NCI-H446 treated with DMSO at 0.1 percent for 48 hours (cell line): ENCODE results near the gene PARP6.
A peak's percentile ranks its signal among the peaks of the same experiment; 100 is the strongest.

Experiments
- DNase-seq: peaks from one replicate; lab custom pipeline; 2025; lab: John Stamatoyannopoulos, UW

The PARP6 gene, protein sequence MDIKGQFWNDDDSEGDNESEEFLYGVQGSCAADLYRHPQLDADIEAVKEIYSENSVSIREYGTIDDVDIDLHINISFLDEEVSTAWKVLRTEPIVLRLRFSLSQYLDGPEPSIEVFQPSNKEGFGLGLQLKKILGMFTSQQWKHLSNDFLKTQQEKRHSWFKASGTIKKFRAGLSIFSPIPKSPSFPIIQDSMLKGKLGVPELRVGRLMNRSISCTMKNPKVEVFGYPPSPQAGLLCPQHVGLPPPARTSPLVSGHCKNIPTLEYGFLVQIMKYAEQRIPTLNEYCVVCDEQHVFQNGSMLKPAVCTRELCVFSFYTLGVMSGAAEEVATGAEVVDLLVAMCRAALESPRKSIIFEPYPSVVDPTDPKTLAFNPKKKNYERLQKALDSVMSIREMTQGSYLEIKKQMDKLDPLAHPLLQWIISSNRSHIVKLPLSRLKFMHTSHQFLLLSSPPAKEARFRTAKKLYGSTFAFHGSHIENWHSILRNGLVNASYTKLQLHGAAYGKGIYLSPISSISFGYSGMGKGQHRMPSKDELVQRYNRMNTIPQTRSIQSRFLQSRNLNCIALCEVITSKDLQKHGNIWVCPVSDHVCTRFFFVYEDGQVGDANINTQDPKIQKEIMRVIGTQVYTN

DNA sequence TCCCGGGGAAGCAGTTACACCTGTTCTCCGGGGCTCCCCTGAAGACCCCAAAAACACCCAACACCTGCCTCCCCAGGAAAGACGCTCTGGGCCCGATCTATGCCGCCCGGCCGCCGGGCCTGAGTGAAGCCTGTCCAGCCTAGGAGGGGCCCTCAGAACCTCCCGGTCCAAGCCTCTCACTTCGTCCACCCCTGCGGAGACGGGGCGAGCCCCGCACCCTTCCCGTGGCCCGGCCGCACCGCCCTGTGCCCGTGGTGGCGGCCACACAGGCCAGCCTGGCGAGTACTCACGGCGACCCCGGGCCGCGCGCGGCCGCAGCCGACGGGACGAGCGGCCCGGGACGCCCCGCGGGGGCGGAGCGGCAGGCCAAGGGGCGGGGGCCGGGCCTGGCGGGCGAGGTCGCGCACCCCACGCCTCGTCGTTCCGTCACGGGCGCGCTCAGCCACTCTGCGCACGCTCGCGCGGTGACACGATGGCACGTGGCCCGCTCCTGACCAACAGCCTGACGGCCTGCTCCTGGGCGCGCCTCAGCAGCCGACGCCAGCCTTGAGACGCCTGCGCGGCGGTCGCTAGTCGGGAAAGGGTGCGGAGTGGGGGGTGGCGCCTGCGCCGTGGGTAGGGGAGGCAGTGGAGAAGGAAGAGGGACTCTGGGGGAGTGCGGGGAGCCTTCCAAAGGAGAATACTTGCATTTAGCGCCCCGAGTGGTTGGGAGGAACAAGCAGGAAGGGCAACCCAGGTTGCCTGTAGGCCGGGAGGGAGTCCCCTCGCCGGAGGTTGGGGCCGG, at the start of gene PARP6:
Gene PARP6, minus strand, starts transcription at position 342 of the 784 bp plus-strand sequence. CDS start 5,077 bp downstream, outside the sequence.
- peak; percentile 90 for DNase-seq

DNA sequence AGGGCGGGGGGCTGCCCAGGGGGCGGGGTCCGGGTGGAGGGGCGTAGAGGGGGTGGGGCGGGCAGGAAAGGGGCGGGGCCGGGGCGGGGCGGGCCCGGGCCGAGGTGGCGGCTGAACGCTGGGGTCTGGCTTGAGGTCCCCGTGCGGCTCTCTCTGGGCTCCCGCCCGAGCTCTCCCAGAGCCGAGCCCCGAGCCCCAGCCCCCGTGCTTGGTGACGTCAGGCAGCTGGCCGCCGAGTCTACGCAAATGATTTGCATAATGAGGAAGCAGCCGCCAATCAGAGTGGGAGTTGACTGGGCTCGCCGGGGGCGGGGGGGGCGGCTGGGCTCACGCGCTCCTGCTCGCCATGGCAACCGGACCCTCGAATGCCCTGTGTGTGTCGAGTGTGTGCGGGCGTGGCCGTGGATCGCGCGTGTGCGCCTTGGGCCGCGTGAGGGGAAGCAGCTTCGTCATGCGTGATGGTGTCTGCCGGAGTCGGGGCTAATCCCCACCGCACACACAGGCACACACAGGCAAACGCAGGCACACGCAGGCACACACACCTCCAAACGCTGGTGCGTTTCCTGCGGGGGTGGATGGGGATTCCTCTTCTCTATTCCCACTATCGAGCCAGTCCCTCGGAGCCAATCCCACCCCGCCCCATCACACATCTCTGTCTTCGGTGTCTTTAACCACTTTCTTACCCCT, 47.8 kb upstream of the PARP6 start, which contains the start of gene CELF6:
Gene CELF6, minus strand, starts transcription at position 173 of the 687 bp plus-strand sequence. CDS start 283 bp downstream, outside the sequence.
- DNase-seq = peak; percentile 87

DNA sequence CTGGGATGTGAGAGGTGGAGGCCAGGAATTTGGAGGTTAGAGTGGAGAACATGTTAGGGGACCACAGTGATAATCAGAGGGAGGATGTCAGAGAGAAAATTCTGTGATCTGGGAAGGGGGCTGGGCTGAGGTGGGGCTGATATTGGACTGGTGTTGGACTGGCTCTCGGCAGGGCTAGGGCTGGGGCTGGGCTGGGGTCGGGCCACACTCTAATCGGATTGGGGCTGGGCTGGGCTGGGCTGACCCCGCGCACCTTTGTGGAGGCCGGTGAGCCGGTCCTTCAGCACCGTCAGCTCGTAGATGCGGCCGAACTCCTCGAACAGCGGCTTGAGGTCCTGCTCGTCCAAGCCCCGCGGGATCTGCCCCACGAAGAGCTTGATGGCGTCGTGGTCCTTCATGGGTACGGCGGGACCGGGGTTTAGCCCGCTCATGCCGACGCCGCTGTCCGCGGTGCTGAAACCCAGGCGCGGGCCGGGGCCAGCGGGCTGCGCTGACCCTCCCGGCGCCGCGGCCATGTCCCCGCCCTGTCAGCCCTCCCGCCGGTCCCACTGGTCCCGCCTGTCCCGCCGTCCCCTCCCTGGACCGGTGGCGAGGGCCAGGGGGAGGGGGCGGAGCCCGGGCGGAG, 47.1 kb upstream of the PARP6 start:
- no peak for DNase-seq

DNA sequence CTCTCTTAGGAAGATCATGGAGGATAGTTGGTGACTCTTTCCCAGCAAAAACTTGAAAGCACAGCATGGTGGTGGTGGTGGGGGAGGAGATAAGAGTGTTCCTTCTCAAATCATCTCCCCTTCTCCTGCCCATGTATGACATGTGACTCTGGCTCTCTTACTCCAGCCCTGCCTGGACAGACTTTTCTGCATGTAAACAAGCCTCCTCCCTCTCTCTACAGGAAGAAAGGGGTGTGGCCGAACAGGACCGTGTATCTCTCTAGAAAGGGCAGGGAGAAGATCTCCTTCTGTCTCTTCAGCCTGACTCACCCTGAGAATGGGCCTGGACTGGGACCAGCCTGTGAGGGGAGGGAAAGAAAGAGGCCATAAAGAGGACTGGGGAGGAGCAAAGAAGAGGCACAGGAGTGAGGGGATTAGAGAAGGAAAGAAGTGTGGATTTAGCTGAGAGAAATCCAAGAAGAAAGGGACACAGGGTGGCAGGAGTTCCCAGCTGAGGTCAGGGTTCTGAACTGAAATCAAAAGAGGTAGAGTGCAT, 46.1 kb upstream of the PARP6 start:
- no peak for DNase-seq

DNA sequence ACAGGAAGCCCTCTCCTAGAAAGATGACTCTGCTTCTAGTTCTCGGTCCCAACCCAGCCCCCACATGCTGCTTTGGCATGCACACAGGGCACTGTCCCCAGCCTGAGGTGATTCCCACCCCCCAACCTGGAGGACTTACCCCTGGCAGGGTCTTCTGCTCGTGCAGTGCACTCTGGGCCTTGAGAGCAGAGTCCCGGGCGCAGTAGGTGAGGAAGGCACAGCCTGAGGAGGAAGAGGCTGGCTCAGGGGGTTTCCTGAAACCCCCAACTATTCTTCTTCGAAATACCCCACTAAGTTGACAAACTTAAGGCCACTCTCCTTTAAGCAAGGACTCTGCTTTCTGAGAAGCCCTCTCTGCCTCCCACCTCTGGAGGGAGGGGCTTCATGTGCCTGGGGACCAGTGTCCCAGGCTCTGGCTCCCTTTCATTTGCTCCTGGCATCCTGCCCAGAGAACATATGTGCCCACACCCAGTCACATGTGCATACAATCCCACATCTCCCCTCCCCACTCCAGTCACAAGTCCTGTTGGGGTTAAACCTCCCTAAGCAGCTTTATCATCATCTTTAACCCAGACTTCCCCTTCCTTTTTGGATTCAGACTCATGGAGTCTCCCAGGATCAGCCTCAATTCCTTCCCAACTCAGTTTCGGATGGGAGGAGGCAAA, 43.5 kb upstream of the PARP6 start:
- DNase-seq = peak; percentile 28

DNA sequence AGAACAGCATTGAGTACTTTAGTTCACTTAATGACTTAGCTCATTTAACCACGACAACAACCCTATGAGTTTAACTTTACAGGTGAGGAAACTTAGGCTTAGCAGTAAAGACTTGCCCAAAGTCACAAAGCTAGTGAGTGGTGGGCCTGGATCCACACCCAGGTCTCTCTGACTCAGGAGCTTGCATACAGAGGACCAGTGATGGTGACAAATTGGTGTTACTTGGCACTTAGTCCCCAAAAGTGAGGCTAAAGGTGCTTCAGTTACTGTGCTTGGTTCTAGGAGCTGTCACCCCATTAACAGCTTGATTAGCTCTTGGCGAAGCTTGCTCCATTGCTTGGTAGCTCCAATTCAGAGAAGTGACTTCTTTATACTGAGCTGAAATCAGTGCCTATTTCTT, 41.5 kb upstream of the PARP6 start:
- no peak for DNase-seq

DNA sequence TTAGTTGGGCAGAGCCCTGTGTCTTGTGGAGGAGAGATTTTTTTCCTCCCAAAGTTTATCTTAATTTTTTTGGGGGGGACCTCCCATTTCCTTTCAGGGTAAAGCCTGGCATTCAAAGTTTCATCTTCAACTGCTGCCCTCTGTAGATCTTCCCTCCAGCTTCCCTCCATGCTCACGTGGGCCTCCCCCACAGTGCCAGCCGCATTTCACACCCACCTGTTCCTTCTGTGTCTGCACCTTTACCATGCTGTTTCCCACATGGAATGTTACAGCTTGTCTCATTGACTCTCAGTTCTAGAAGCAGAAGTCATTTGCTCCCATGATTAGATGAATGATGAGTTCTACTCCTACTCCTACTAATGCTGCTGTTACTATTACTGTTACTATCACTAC, 41.1 kb upstream of the PARP6 start:
- no peak for DNase-seq

DNA sequence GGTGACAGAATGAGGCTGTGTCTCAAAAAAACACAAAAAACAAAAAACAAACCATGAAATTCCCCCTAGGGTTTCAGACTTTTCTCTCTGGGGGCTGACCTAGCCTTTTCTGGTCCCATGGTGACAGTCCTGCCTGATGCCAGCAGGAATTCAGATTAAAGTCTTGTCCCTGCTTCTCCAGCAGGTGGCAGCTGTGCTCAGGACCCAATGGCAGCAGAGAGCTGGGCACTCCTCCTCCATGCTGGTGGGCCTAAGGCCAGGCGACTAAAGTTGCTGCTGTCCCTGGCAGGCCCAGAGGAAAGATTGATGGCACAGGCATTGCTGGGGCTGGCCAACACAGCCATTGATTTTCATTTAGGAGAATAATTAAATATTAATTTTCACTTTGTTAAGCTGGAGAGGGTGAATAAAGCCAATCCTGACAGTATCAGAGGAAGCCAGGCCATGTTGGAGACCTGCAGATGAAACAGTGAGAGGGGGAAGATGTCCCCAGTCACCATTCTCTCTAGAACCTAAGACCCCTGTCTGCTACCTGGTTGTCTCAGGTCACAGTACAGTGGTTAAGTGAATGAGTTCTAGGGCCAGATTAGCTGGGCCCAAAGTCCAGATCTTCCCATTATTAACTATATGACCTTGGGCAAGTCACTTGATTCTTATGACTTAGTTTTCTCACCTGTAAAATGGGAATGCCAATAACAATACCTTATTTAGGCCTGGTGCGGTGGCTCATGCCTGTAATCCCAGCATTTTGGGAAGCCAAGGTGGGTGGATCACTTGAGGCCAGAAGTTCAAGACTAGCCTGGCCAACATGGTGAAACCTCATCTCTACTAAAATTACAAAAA, 40.5 kb upstream of the PARP6 start:
- DNase-seq = peak; percentile 55

DNA sequence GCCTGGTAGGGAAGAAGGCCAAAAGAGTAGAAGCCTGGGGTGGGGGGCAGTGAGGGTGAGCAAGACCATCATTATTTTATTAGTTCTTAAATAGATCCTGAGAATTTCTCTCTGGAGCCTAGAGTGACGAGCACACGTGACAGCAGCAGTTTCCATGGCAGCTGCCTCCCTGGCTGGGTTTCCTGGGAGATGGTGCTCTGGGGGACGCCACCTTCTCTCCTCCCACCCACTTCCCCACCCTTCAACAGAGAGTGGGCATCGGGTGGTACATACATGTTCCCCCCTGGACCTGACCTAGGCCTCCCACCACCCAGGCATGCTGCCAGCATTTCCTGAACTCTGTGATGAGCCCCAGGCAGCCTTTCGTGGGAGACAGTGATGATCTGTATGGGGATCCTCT, 34.7 kb upstream of the PARP6 start:
- no peak for DNase-seq

DNA sequence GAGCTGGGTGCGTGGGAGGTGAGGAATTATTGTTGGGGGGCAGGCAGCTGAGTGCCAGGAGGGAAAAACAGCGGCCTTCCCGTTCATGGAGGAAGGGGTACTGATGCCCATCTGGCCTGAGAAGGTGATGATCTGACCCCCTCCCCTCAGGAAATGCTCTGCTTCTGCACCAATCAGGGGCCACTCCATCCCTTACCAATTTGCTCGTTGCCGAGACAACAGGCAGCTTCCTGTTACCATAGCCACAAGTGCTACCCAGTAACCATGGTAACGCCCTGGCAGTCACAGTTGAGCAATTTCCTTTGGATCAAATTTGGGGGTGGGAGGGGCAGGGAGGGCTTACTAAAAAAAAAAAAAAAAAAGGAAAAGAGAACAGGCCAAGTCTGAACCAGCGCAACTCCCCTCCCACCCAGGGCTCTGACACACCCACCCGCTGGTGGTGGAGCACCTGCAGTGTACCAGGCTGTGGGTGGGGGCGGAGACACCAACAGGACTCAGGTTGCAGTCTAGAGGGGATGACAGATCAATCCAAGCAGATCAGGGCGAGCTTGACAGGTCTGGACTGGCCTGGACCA, 33.9 kb upstream of the PARP6 start:
- peak; percentile 13 for DNase-seq

DNA sequence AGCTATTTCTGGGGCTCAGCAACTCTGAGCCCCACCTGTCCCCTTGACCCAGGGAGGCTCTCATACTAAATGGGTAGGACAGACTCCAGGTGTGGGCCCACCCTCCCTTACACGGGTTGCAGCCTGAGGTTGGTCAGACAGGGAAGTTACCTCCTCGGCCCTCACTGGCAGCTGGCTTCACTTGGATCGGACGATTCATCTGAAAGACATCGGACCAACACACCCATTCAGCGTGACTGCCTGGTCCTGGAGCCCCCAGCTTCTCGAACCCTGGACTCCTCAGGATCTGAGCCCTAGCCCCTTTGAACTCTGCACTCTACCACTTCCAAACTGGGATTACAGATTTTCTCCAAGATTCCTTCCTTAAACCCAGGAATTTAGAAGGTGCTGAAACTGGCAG, 32.2 kb upstream of the PARP6 start:
- DNase-seq = no peak

DNA sequence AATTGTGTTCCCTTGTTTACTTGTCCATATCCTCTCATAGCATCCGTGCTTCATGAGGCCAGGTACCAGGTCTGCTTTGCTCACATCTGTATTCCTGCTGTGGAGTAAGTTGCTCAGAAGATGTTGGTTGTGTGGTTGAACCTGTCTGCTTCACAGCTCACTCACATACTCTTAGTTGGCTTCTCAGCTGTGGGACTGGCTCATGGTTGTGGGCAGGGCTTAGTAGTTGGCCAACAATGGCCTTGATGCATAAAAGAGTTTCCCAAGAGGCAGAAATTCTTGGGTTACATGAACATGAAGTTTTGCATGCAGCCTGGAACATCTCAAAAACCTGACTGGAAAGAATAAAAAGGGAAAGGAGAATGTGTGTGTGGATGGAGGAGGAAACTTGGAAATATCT, 30.6 kb upstream of the PARP6 start:
- no peak for DNase-seq

DNA sequence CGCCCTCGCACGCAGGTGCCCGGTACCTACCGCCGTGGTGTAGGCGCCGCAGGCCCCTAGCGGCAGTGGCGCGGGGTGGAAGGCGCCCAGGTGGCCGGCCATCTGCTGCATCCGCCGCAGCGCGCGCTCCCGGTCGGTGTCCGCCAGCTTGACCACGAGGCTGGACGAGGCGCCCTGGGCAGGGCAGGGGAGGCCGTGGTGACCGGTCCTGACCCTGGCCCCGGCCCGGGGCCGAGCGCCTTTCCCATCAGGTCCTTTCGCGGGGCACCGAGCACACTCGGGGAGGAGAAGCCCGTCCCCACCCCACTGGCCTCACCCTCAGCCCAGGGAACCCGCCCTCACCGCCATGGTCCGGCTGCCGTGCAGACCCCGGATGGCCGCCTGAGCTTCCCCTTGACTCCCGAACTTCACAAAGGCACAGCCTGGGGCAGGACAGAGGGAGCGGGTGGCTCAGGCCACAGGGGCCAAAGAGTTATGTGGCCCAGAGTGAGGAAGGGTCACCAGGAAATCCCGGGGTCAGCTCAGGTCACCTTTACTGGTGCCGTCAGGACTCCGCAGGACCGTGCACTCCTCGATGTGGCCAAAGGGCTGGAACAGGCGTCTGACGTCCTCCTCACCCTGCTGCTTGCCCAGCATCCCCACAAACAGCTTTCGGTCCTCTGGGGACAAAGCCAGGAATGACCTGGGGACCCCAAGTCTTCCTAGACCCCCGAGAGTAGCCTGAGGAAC, 17.4 kb upstream of the PARP6 start:
- no peak for DNase-seq

DNA sequence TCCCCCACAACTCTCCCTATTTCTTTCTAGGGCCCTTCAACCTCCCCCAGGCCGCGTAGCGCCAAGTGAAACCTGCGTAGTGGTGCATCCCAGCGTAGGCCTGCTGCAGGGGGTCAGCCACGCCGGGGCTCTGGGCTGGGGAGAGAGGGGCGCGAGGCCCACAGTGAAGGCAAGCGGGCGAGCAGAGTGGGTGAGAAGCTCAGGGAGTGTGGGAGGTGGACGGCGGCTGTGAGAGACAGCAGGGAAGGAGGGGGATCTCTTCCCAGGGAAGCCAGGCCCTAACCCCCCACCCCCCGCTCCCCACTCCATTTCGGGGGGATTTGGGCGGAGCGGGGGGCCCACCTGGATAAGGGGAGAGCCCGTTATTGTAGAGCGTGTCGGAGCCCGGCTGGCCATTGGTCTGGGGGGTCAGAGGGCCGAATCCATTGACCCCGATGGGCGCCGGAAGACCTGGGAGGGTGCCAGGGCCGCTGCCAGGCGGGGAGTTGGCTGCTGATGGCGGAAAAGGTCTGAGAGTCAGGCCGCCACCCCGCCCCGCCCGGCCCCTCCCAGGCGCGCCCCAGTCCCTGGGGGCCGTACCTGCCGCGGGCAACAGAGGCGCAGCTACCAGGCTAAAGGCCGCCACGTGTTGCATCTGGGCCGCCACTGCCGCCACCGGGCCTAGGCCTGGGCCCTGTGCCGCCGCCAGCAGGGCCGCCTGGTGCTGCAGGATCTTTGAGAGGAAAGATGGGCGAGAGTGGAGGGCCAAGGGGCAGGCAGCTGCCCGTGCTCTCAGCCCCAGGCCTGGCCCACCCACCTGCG, 16.6 kb upstream of the PARP6 start:
- DNase-seq = no peak

DNA sequence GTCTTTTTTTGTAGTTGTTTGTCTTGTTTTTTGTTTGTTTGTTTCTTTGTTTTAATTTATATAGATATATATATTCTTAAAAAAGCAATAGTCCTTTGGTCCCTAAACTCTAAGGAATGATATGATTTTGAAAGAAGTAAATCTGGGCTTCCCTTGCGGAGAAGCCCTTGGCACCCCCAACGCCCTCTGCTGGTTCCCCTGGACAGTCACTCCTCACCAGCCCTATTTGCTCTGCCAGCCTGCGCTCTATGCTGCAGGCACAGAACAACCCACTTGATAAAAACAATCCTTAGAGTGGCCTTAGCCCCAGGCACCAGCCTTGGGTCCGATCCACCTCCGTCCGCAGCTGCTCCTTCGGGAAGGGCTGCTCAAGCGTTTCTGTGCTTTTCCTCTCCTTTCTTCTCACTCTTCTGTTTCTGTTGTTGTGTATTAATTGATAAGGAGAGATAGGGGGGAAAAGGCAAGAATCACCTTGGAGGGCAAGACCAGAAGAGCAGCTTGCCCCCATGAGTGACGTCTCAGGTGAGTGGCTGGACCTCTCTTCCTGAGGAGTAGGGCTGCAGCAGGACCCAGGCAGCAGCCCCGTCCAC, 13.7 kb upstream of the PARP6 start:
- DNase-seq = no peak

DNA sequence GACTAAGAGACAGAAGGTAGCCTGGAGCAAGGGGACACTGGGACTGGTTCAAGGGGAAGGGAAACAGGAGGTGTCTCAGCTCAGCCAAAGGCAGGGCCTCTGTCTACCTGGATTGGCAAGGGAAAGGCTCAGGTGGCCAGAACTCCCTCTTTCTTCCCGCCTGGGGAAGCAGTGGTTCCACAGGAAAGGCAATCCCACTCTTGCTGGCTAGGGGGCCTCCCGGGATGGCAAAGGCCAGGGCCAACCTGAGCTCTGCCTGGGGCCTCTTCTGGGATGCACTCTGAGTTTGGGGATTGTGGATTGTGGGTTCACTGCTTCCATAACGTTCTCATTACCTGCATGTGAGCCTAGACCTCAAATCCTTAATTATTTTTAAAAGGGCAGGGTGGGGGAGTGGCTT, 13.0 kb upstream of the PARP6 start:
- no peak for DNase-seq

DNA sequence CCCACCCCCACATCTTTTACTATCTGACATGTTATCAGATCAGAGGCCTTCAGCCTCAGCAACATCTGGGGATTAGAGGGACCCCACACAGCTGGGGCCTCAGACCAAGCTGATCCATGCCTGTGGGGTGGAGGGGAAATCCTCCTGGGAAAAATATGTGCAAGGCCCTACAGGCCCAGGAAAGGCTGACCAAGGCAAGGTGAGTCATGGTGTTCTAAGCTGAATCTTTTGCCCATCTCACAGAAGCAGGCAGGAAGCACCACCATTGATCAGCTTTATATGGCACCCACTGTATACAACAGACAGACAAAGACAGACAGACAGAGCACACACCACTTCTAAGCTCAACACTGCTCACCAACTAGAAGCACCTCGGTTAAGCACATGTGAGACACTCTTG, 12.4 kb upstream of the PARP6 start:
- DNase-seq = no peak

DNA sequence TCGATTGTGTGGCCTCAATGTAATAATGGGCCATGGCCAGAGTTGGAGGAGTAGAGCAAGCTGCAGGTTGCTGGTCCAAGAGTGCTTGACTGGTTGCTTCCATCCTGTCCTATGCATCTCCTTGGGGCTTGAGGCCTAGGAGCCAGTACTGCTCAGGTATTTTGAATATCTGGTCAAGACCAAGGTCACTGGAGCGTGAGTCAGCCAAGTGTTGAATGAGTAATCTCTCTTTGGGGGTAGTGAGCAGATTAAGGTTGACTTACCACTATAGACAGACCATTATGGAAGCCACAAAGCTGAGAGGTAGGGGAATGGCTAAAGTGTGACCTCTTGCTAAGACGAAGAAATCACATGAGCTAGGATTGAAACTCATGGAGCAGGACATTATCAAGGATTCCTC, 9.4 kb upstream of the PARP6 start:
- DNase-seq = no peak
